IMR-90 (cell line): ENCODE data around the gene DYRK3. TPM values are rescaled to one million over a fixed set of nuclear protein-coding genes. Genes with fewer than 3 reads are reported as not detected.

Source experiments
- ATAC-seq: fragments of 200-7000 bp; cut with Tn5 transposase; 2 replicates; pipeline ENCODE4 v1.9.1; 2020; ENCODE audit warnings: low read depth, mild to moderate bottlenecking, moderate library complexity
- BruUV-seq: library from RNA; stranded (reverse); fragments of 400-500 nt; replicated peaks from 2 replicates; lab custom pipeline; 2021; lab: Mats Ljungman, UMichigan
- CTCF ChIA-PET: fragments of 300-600 bp; formaldehyde crosslinking; extraction: SDS; loops from one replicate; lab custom pipeline; 2021; ENCODE audit warnings: antibody characterized with exemption; lab: Yijun Ruan, JAX
- POLR2A ChIA-PET: fragments of 300-600 bp; sonication (Branson Sonifier 250); formaldehyde crosslinking; loops from one replicate; lab custom pipeline; 2022; ENCODE audit warnings: antibody characterized with exemption; ENCODE audit not compliant: unreplicated experiment; lab: Charles Lee
- DNase-seq: peaks from one replicate; pipeline ENCODE4 v3.0.0; 2013
- H2AFZ ChIP-seq: replicated peaks from 2 replicates; pipeline ENCODE3; 2013; ENCODE audit warnings: low read length, mild to moderate bottlenecking; ENCODE audit not compliant: poor library complexity
- H2AK5ac ChIP-seq: 2 replicates; pipeline ENCODE4 v1.6.1; 2013; ENCODE audit warnings: low read depth, low read length, inconsistent platforms
- H2AK9ac ChIP-seq: replicated peaks from 2 replicates; pipeline ENCODE3; 2013; ENCODE audit warnings: mild to moderate bottlenecking, low read depth, low read length, moderate library complexity; ENCODE audit not compliant: poor library complexity
- H2BK120ac ChIP-seq: 2 replicates; pipeline ENCODE4 v1.6.1; 2013; ENCODE audit warnings: low read depth, low read length, inconsistent platforms
- H2BK15ac ChIP-seq: 3 replicates; pipeline ENCODE4 v1.6.1; 2013; ENCODE audit warnings: low read depth, low read length, inconsistent platforms
- H2BK20ac ChIP-seq: 2 replicates; pipeline ENCODE4 v1.6.1; 2013; ENCODE audit warnings: low read depth, mild to moderate bottlenecking, inconsistent platforms, low read length, moderate library complexity
- H2BK5ac ChIP-seq: 2 replicates; pipeline ENCODE4 v1.6.1; 2013; ENCODE audit warnings: mild to moderate bottlenecking, low read depth, low read length, inconsistent platforms; ENCODE audit not compliant: poor library complexity, severe bottlenecking
- H3K14ac ChIP-seq: replicated peaks from 2 replicates; pipeline ENCODE4 v1.6.1; 2013; ENCODE audit warnings: low read depth, low read length, inconsistent platforms
- H3K18ac ChIP-seq: 2 replicates; pipeline ENCODE4 v1.6.1; 2013; ENCODE audit warnings: low read depth, low read length, control low read depth
- H3K23ac ChIP-seq: 2 replicates; pipeline ENCODE4 v1.6.1; 2013; ENCODE audit warnings: low read depth, low read length, inconsistent platforms
- H3K27ac ChIP-seq: 2 replicates; pipeline ENCODE4 v1.5.1; 2013; ENCODE audit warnings: mild to moderate bottlenecking, control low read depth, low read length; ENCODE audit not compliant: insufficient read depth
- H3K27me3 ChIP-seq: 2 replicates; pipeline ENCODE4 v1.6.1; 2013; ENCODE audit warnings: low read length; ENCODE audit not compliant: control insufficient read depth, insufficient read depth
- H3K36me3 ChIP-seq: 2 replicates; pipeline ENCODE4 v1.6.1; 2013; ENCODE audit warnings: low read length, mixed read lengths; ENCODE audit not compliant: control insufficient read depth, insufficient read depth
- H3K4ac ChIP-seq: 2 replicates; pipeline ENCODE4 v1.6.1; 2013; ENCODE audit warnings: low read depth, low read length, inconsistent platforms
- H3K4me1 ChIP-seq: 2 replicates; pipeline ENCODE4 v1.6.1; 2013; ENCODE audit warnings: low read length, mixed read lengths; ENCODE audit not compliant: control insufficient read depth, insufficient read depth
- H3K4me2 ChIP-seq: 2 replicates; pipeline ENCODE4 v1.6.1; 2013; ENCODE audit warnings: low read depth, mild to moderate bottlenecking, control low read depth, low read length, moderate library complexity
- H3K4me3 ChIP-seq: 2 replicates; pipeline ENCODE4 v1.5.1; 2013; ENCODE audit warnings: low read depth, mild to moderate bottlenecking, control low read depth, low read length, moderate library complexity; ENCODE audit not compliant: insufficient read depth
- H3K56ac ChIP-seq: 2 replicates; pipeline ENCODE4 v1.6.1; 2013; ENCODE audit warnings: low read length, inconsistent platforms; ENCODE audit not compliant: insufficient read depth; ENCODE audit errors: extremely low read depth
- H3K79me1 ChIP-seq, 2 experiments: 2 replicates each; pipeline ENCODE4 v1.6.1; 2013; ENCODE audit warnings: low read length in 2 of 2, inconsistent platforms in 1 of 2, low read depth in 1 of 2
- H3K9ac ChIP-seq: 2 replicates; pipeline ENCODE4 v1.6.1; 2013; ENCODE audit warnings: low read depth, low read length, control low read depth
- H3K9me1 ChIP-seq: 2 replicates; pipeline ENCODE4 v1.6.1; 2013; ENCODE audit warnings: low read length, inconsistent platforms; ENCODE audit not compliant: insufficient read depth
- H3K9me3 ChIP-seq: 2 replicates; pipeline ENCODE4 v1.6.1; 2013; ENCODE audit warnings: low read length; ENCODE audit not compliant: control insufficient read depth, insufficient read depth
- H4K20me1 ChIP-seq: 2 replicates; pipeline ENCODE4 v1.6.1; 2013; ENCODE audit warnings: low read length, inconsistent platforms; ENCODE audit not compliant: insufficient read depth
- H4K5ac ChIP-seq: 2 replicates; pipeline ENCODE4 v1.6.1; 2013; ENCODE audit warnings: mild to moderate bottlenecking, low read depth, low read length, control low read depth
- H4K8ac ChIP-seq, 2 experiments: 2 replicates each; pipeline ENCODE4 v1.6.1; 2013; ENCODE audit warnings: low read depth in 2 of 2, low read length in 2 of 2, control low read depth in 1 of 2, inconsistent platforms in 1 of 2
- H4K91ac ChIP-seq: 2 replicates; pipeline ENCODE4 v1.6.1; 2013; ENCODE audit warnings: low read depth, low read length, inconsistent platforms; ENCODE audit not compliant: insufficient read depth
- BHLHE40 ChIP-seq: fragments of 150-350 bp; IDR thresholded peaks from 2 replicates; pipeline ENCODE4 v1.6.1; 2016; ENCODE audit warnings: mild to moderate bottlenecking, low read depth, low read length
- FOS ChIP-seq: fragments of 150-350 bp; IDR thresholded peaks from 2 replicates; pipeline ENCODE4 v1.6.1; 2016; ENCODE audit warnings: low read depth, low read length
- MXI1 ChIP-seq: IDR thresholded peaks from 2 replicates; pipeline ENCODE4 v1.6.1; 2012; ENCODE audit warnings: low read depth, mild to moderate bottlenecking, low read length, moderate library complexity, borderline replicate concordance
- RFX5 ChIP-seq: IDR thresholded peaks from 2 replicates; pipeline ENCODE4 v1.8.0; 2012; ENCODE audit warnings: low read depth, mild to moderate bottlenecking, low read length, moderate library complexity
- SMC3 ChIP-seq: fragments of 150-350 bp; IDR thresholded peaks from 2 replicates; pipeline ENCODE4 v1.6.1; 2016; ENCODE audit warnings: low read depth, mild to moderate bottlenecking, antibody characterized with exemption, low read length, moderate library complexity
- WGBS, 2 experiments: methylation state at CpG; one replicate each; pipeline versions ENCODE4 v1.1.5 to v1.1.7; 2013; ENCODE audit warnings: missing lambda C conversion rate in 2 of 2; ENCODE audit not compliant: insufficient read length in 1 of 2; ENCODE audit errors: extremely low coverage in 2 of 2; 5-methylcytosine and 5-hydroxymethylcytosine counted together
- dilution Hi-C: fragments of 300-500 bp; cut with HindIII; formaldehyde crosslinking; loops from one replicate; pipeline ENCODE4 v1.14.3; 2018; ENCODE audit warnings: low sequenced_read_pairs; ENCODE audit not compliant: unreplicated experiment
- in situ Hi-C: fragments of 300-500 bp; cut with MboI; formaldehyde crosslinking; loops from 3 replicates; pipeline ENCODE4 v1.14.3; 2019; ENCODE audit warnings: low sequenced_read_pairs, inconsistent platforms, mixed read lengths
- intact Hi-C: fragments of 100-400 bp; cut with micrococcal nuclease; formaldehyde crosslinking; loops from 2 replicates; pipeline ENCODE4 v1.10.0; 2022
- polyA plus RNA-seq, 3 experiments: library from polyadenylated mRNA; depleted of rRNA; stranded (reverse); fragments of >200 nt; gene quantifications; 2 replicates each; pipeline ENCODE4 v1.2.3, GENCODE V29; 2012; ENCODE audit warnings: low replicate concordance in 1 of 3
- total RNA-seq: library from RNA; depleted of rRNA; stranded (reverse); fragments of >200 nt; gene quantifications from 2 replicates; pipeline ENCODE4 v1.2.3, GENCODE V29; 2012

DYRK3 gene
- total and polyA plus RNA-seq, 2 of the 4 experiments (the other 2 are of a cell fraction) = 5.5 to 22.0 TPM

- Histone ChIP-seq H4K20me1 (0 out of 2 replicates have a peak, but pooled peaks cover 2% of the 10 kb centered on the region), H3K36me3 (peaks cover 2% of the 10 kb centered on the region; the same call in 1 of the 2 replicates), H4K5ac (no peak overlapping the region), H3K18ac (no peak overlapping the region), H3K14ac (no peak overlapping the region), H3K4ac (no peak overlapping the region), H3K23ac (no peak overlapping the region), H3K56ac (no peak overlapping the region), H3K4me3 (no peak overlapping the region), H3K9ac (no peak overlapping the region), H2AK5ac (no peak overlapping the region), H3K79me1 (peaks cover 0 to 13% of the 10 kb centered on the region in 2 experiments; a peak in 1 of 4 replicates), H3K9me3 (no peaks in the 10 kb centered on the region), H3K27ac (no peak overlapping the region), H2BK20ac (no peak overlapping the region), H4K91ac (no peak overlapping the region), H2AFZ (no peak overlapping the region), H2AK9ac (no peak overlapping the region), H2BK120ac (no peak overlapping the region), H2BK5ac (no peak overlapping the region), H3K4me2 (no peak overlapping the region), H3K4me1 (peaks cover 14% of the 10 kb centered on the region), H2BK15ac (no peak overlapping the region), H4K8ac (no peak overlapping the region), H3K9me1 (peaks cover 21% of the 10 kb centered on the region), H3K27me3 (no peaks in the 10 kb centered on the region)
- ATAC-seq (no peak), DNase-seq (no peak)
- in situ Hi-C loops = no loop called here
- CTCF ChIA-PET = interaction anchor here (1.2 to 1.8 kb wide), 2 partner anchors 42 to 96 kb away, joined by 3 to 5 read pairs; no protein-coding TSS in a partner anchor
- TF ChIP-seq MXI1 = no peak
- no peak for TF ChIP-seq SMC3
- TF ChIP-seq RFX5 = no peak
- TF ChIP-seq BHLHE40 = no peak
- no peak for TF ChIP-seq FOS
- dilution Hi-C loops = no loop called here
- WGBS, 2 experiments = 40% methylated on average over 1 of the region's 13 CpGs; no CpG with 5 or more reads in 1 of the 2 experiments
- BruUV-seq = no TSS peak
- POLR2A ChIA-PET = no interaction called here
- intact Hi-C loops = no loop called here
Observed at GRCh38 chr1:206586501-206587445, 48.6 kb upstream of the DYRK3 start.
